T-helper 1 cell treated with Interleukin-12 subunit alpha and Interleukin-12 subunit beta and Interleukin-4 antibody, amounts not matched to agents 30 ng/mL and 1 ng/mL, for 36 hours (primary cell): ENCODE data around the gene IGFN1. TPM values are rescaled to one million over a fixed set of nuclear protein-coding genes. Genes with fewer than 3 reads are reported as not detected.
"Not testable (repeated sequence)": the region's sequence is repeated elsewhere in the genome, so short reads cannot be mapped to it uniquely, and the experiment has no call there.

ENCODE experiments used
- intact Hi-C: fragments of 100-400 bp; cut with micrococcal nuclease; formaldehyde crosslinking; loops from one replicate; pipeline ENCODE4 v1.15.1; 2024
- total RNA-seq: library from RNA; stranded (reverse); gene quantifications from 2 replicates; pipeline ENCODE4 v1.2.3, GENCODE V29; 2022

The IGFN1 gene
- total RNA-seq, 1 donor from 2014 or later: not detected

GRCh38 chr1:201216395-201217085, 25.9 kb downstream of the IGFN1 start:
- intact Hi-C loops: no loop called here

GRCh38 chr1:201217146-201217545, 26.5 kb downstream of the IGFN1 start:
- intact Hi-C loops: no loop called here

GRCh38 chr1:201217851-201218250, 27.2 kb downstream of the IGFN1 start:
- intact Hi-C loops: no loop called here

- intact Hi-C loops: no loop called here
Measured at GRCh38 chr1:201218409-201218808, 27.8 kb downstream of the IGFN1 start.

GRCh38 chr1:201219481-201220387, 29.1 kb downstream of the IGFN1 start:
- intact Hi-C loops: no loop called here

GRCh38 chr1:201220388-201220715, 29.7 kb downstream of the IGFN1 start:
- intact Hi-C loops: no loop called here

- intact Hi-C loops: no loop called here
Measured at GRCh38 chr1:201221201-201221846, 30.7 kb downstream of the IGFN1 start.

GRCh38 chr1:201222125-201222524, 31.5 kb downstream of the IGFN1 start:
- intact Hi-C loops: no loop called here

GRCh38 chr1:201223852-201224665, 33.4 kb downstream of the IGFN1 start:
- intact Hi-C loops: loop anchor here (1.0 kb wide), 2 partner anchors 75 to 138 kb away; no protein-coding TSS in a partner anchor

- intact Hi-C loops: no loop called here
Measured at GRCh38 chr1:201224666-201225370, 34.2 kb downstream of the IGFN1 start.

GRCh38 chr1:201226178-201226514, 35.5 kb downstream of the IGFN1 start:
- intact Hi-C loops: no loop called here

- intact Hi-C loops: no loop called here
Measured at GRCh38 chr1:201226859-201227488, 36.4 kb downstream of the IGFN1 start.

GRCh38 chr1:201228011-201228983, 37.7 kb downstream of the IGFN1 start:
- intact Hi-C loops: no loop called here

- intact Hi-C loops: no loop called here
Measured at GRCh38 chr1:201229095-201229494, 38.5 kb downstream of the IGFN1 start.

GRCh38 chr1:201229771-201230635, 39.4 kb downstream of the IGFN1 start:
- intact Hi-C loops: no loop called here

GRCh38 chr1:201230676-201231075, 40.1 kb downstream of the IGFN1 start:
- intact Hi-C loops: no loop called here

- intact Hi-C loops: not testable (repeated sequence)
Measured at GRCh38 chr1:201239646-201240045, 49.0 kb downstream of the IGFN1 start.

- intact Hi-C loops: no loop called here
Measured at GRCh38 chr1:201240171-201240570, 49.5 kb downstream of the IGFN1 start.
